H9 (cell line): ENCODE results near the gene OR9K2. TPM values are rescaled to one million over a fixed set of nuclear protein-coding genes. Genes with fewer than 3 reads are reported as not detected.

Experiments used
- DNase-seq: peaks from one replicate; pipeline ENCODE4 v3.0.0-alpha.2; 2017
- H2AFZ ChIP-seq: one replicate; pipeline ENCODE4 v1.6.1; 2013; ENCODE audit warnings: mild to moderate bottlenecking, low read length, control low read depth, moderate library complexity
- H2AK5ac ChIP-seq: 2 replicates; pipeline ENCODE4 v1.6.1; 2013; ENCODE audit warnings: low read length, control low read depth, mixed read lengths; ENCODE audit not compliant: insufficient read length
- H2BK120ac ChIP-seq: one replicate; pipeline ENCODE4 v1.6.1; 2013; ENCODE audit warnings: low read depth, mild to moderate bottlenecking, low read length, control low read depth, inconsistent platforms; ENCODE audit not compliant: poor library complexity, severe bottlenecking
- H2BK12ac ChIP-seq: 2 replicates; pipeline ENCODE4 v1.6.1; 2013; ENCODE audit warnings: low read length, control low read depth, mixed read lengths, low read depth; ENCODE audit not compliant: insufficient read length
- H2BK15ac ChIP-seq: 2 replicates; pipeline ENCODE4 v1.6.1; 2013; ENCODE audit warnings: low read depth, low read length, control low read depth
- H2BK20ac ChIP-seq: one replicate; pipeline ENCODE4 v1.6.1; 2013; ENCODE audit warnings: low read depth, mild to moderate bottlenecking, low read length, control low read depth, inconsistent platforms; ENCODE audit not compliant: poor library complexity, severe bottlenecking
- H2BK5ac ChIP-seq: 2 replicates; pipeline ENCODE4 v1.6.1; 2013; ENCODE audit warnings: low read length, control low read depth, mixed read lengths; ENCODE audit not compliant: insufficient read length
- H3K14ac ChIP-seq: 2 replicates; pipeline ENCODE4 v1.6.1; 2013; ENCODE audit warnings: low read length, control low read depth; ENCODE audit not compliant: insufficient read depth
- H3K18ac ChIP-seq: 2 replicates; pipeline ENCODE4 v1.6.1; 2013; ENCODE audit warnings: low read depth, mild to moderate bottlenecking, mixed read lengths, low read length, control low read depth; ENCODE audit not compliant: insufficient read length
- H3K23ac ChIP-seq: 2 replicates; pipeline ENCODE4 v1.6.1; 2013; ENCODE audit warnings: low read length, control low read depth, mixed read lengths, low read depth; ENCODE audit not compliant: insufficient read length
- H3K23me2 ChIP-seq: 2 replicates; pipeline ENCODE4 v1.6.1; 2013; ENCODE audit warnings: low read depth, mild to moderate bottlenecking, mixed read lengths, low read length, control low read depth; ENCODE audit not compliant: insufficient read length, poor library complexity, severe bottlenecking
- H3K27ac ChIP-seq: 2 replicates; pipeline ENCODE4 v1.5.1; 2013; ENCODE audit warnings: low read length, control low read depth, mixed read lengths, low read depth; ENCODE audit not compliant: insufficient read length
- H3K27me3 ChIP-seq: 2 replicates; pipeline ENCODE4 v1.6.1; 2013; ENCODE audit warnings: low read length, control low read depth, inconsistent platforms; ENCODE audit not compliant: insufficient read depth
- H3K4ac ChIP-seq: 2 replicates; pipeline ENCODE4 v1.6.1; 2013; ENCODE audit warnings: low read depth, mild to moderate bottlenecking, control low read depth, inconsistent platforms, low read length, moderate library complexity
- H3K4me1 ChIP-seq: 2 replicates; pipeline ENCODE4 v1.6.1; 2013; ENCODE audit warnings: low read length, control low read depth, inconsistent platforms; ENCODE audit not compliant: insufficient read depth
- H3K4me2 ChIP-seq: 2 replicates; pipeline ENCODE4 v1.6.1; 2013; ENCODE audit warnings: low read length, control low read depth, mixed read lengths; ENCODE audit not compliant: insufficient read length, insufficient read depth
- H3K56ac ChIP-seq: 2 replicates; pipeline ENCODE4 v1.6.1; 2013; ENCODE audit warnings: low read depth, mild to moderate bottlenecking, mixed read lengths, low read length, control low read depth; ENCODE audit not compliant: insufficient read length
- H3K79me1 ChIP-seq: 2 replicates; pipeline ENCODE4 v1.6.1; 2013; ENCODE audit warnings: low read depth, mild to moderate bottlenecking, moderate library complexity, low read length, control low read depth, inconsistent platforms; ENCODE audit not compliant: insufficient read depth, poor library complexity, severe bottlenecking
- H3K79me2 ChIP-seq: 2 replicates; pipeline ENCODE4 v1.6.1; 2013; ENCODE audit warnings: low read length, control low read depth, inconsistent platforms; ENCODE audit not compliant: insufficient read depth
- H3K9ac ChIP-seq: 2 replicates; pipeline ENCODE4 v1.6.1; 2013; ENCODE audit warnings: low read length, control low read depth, mixed read lengths; ENCODE audit not compliant: insufficient read length; ENCODE audit errors: extremely low read depth
- H3K9me3 ChIP-seq: one replicate; pipeline ENCODE4 v1.6.1; 2013; ENCODE audit warnings: low read depth, low read length, inconsistent platforms; ENCODE audit not compliant: control insufficient read depth
- H3T11ph ChIP-seq: one replicate; pipeline ENCODE4 v1.6.1; 2013; ENCODE audit warnings: mild to moderate bottlenecking, low read length, control low read depth, inconsistent platforms
- H4K20me1 ChIP-seq: one replicate; pipeline ENCODE4 v1.6.1; 2013; ENCODE audit not compliant: control insufficient read depth, insufficient read length, insufficient read depth
- H4K5ac ChIP-seq: 2 replicates; pipeline ENCODE4 v1.6.1; 2013; ENCODE audit warnings: low read depth, mild to moderate bottlenecking, mixed read lengths, low read length, control low read depth; ENCODE audit not compliant: insufficient read length
- H4K8ac ChIP-seq: replicated peaks from 2 replicates; pipeline ENCODE4 v1.6.1; 2013; ENCODE audit warnings: low read length, control low read depth, mixed read lengths, low read depth; ENCODE audit not compliant: insufficient read length
- H4K91ac ChIP-seq: 2 replicates; pipeline ENCODE4 v1.6.1; 2013; ENCODE audit warnings: low read depth, mild to moderate bottlenecking, moderate library complexity, mixed read lengths, low read length, control low read depth; ENCODE audit not compliant: insufficient read length
- H3K27ac Mint-ChIP-seq, 3 experiments: 2 replicates in 2 of 3; 3 replicates in 1 of 3; pipeline ENCODE4 v1.8.0; 2020 to 2021; ENCODE audit warnings: mixed read lengths in 3 of 3, mild to moderate bottlenecking in 1 of 3, moderate library complexity in 1 of 3
- H3K27me3 Mint-ChIP-seq: 2 replicates; pipeline ENCODE4 v1.8.0; 2021; ENCODE audit warnings: low read depth, mild to moderate bottlenecking, moderate library complexity, mixed read lengths
- H3K36me3 Mint-ChIP-seq, 3 experiments: 2 replicates in 2 of 3; 3 replicates in 1 of 3; pipeline ENCODE4 v1.8.0; 2020 to 2021; ENCODE audit warnings: low read depth in 3 of 3, mixed read lengths in 3 of 3; ENCODE audit not compliant: insufficient read depth in 1 of 3
- H3K4me1 Mint-ChIP-seq, 2 experiments: 2 replicates each; pipeline ENCODE4 v1.8.0; 2020; ENCODE audit warnings: mixed read lengths in 2 of 2
- H3K4me3 Mint-ChIP-seq, 2 experiments: 2 replicates in 1 of 2; 3 replicates in 1 of 2; pipeline ENCODE4 v1.8.0; 2020 to 2021; ENCODE audit warnings: mild to moderate bottlenecking in 2 of 2, mixed read lengths in 2 of 2, moderate library complexity in 1 of 2
- H3K9me3 Mint-ChIP-seq, 2 experiments: 2 replicates in 1 of 2; 3 replicates in 1 of 2; pipeline ENCODE4 v1.8.0; 2020; ENCODE audit warnings: mild to moderate bottlenecking in 2 of 2, mixed read lengths in 2 of 2, moderate library complexity in 1 of 2
- CTCF ChIP-seq: fragments of 200-600 bp; sonication (generic); conservative IDR thresholded peaks from 3 replicates; pipeline ENCODE4 v1.8.0; 2021; ENCODE audit warnings: antibody characterized with exemption, mild to moderate bottlenecking
- WGBS: extraction: QIAGEN DNeasy Blood & Tissue Kit; methylation state at CpG from one replicate; pipeline ENCODE4 v1.1.7; 2013; ENCODE audit warnings: missing lambda C conversion rate, low lambda C conversion rate, mixed read lengths; ENCODE audit not compliant: insufficient read length; ENCODE audit errors: extremely low coverage; 5-methylcytosine and 5-hydroxymethylcytosine counted together
- total RNA-seq: library from RNA; stranded (reverse); gene quantifications from 2 replicates; pipeline ENCODE4 v1.2.1, GENCODE V29; 2021

Gene OR9K2
- total RNA-seq, 1 experiment from 2014 or later = not detected

- Histone ChIP-seq H3K79me2 (no peaks in the 10 kb centered on the region), H3K4ac (no peak overlapping the region), H2BK12ac (no peak overlapping the region), H4K8ac (no peak overlapping the region), H3K23me2 (no peaks in the 10 kb centered on the region), H3K14ac (no peak overlapping the region), H3K4me1 (no peaks in the 10 kb centered on the region), H3K18ac (no peak overlapping the region), H3K9me3 (no peaks in the 10 kb centered on the region), H4K20me1 (no peaks in the 10 kb centered on the region), H3K56ac (no peak overlapping the region), H3K9ac (no peak overlapping the region), H2BK15ac (no peak overlapping the region), H3K79me1 (no peaks in the 10 kb centered on the region), H3K27ac (no peak overlapping the region), H4K91ac (no peak overlapping the region), H2AK5ac (no peak overlapping the region), H2BK5ac (no peak overlapping the region), H2AFZ (no peak overlapping the region), H3K4me2 (no peak overlapping the region), H2BK20ac (no peak overlapping the region), H3K23ac (no peak overlapping the region), H3T11ph (no peak overlapping the region), H4K5ac (no peak overlapping the region), H3K27me3 (no peaks in the 10 kb centered on the region), H2BK120ac (no peak overlapping the region)
- no peaks in the 10 kb centered on the region for H3K27me3 Mint-ChIP-seq
- WGBS = no CpG with 5 or more reads among the region's 2 CpGs
- no peak overlapping the region for H3K27ac Mint-ChIP-seq
- H3K36me3 Mint-ChIP-seq = peaks cover 3 to 9% (median 7%) of the 10 kb centered on the region in 3 experiments; a peak in 4 of 7 replicates
- TF ChIP-seq CTCF = no peak
- no peak overlapping the region for H3K4me3 Mint-ChIP-seq
- H3K9me3 Mint-ChIP-seq = peaks cover 2 to 7% of the 10 kb centered on the region in 2 experiments; a peak in 3 of 5 replicates
- DNase-seq = no peak
- peaks cover 6 to 11% of the 10 kb centered on the region in 2 experiments for H3K4me1 Mint-ChIP-seq
These were observed 47.2 kb downstream of the OR9K2 start for GRCh38 chr12:55173456-55173855.

Other genes with a start within 250 kb of the OR9K2 start
- gene TESPA1, start 141.6 kb upstream of the OR9K2 start, total RNA-seq = not detected in 2 replicates
- gene NEUROD4, start 106.4 kb upstream of the OR9K2 start, total RNA-seq = not detected in 2 replicates
- gene OR10A7, start 94.6 kb downstream of the OR9K2 start, total RNA-seq = not detected in 2 replicates
- not detected in 2 replicates for gene OR6C74, start 118.2 kb downstream of the OR9K2 start, total RNA-seq
- not detected in 2 replicates for gene OR6C6, start 170.2 kb downstream of the OR9K2 start, total RNA-seq
- not detected in 2 replicates for gene OR6C1, start 187.9 kb downstream of the OR9K2 start, total RNA-seq
- gene OR6C3, start 204.3 kb downstream of the OR9K2 start, total RNA-seq = not detected in 2 replicates
- gene OR6C75, start 236.6 kb downstream of the OR9K2 start, total RNA-seq = not detected in 2 replicates